K562 (cell line): Measurements from ENCODE around the gene HSDL2. TPM values are rescaled to one million over a fixed set of nuclear protein-coding genes. Genes with fewer than 3 reads are reported as not detected.

Experiments
- ARNT ChIP-seq, 2 experiments: fragments of 450-650 bp; IDR thresholded peaks; 2 replicates each; pipeline ENCODE4 v1.6.1; 2016; ENCODE audit warnings: mild to moderate bottlenecking in 1 of 2
- CHD2 ChIP-seq: IDR thresholded peaks from 2 replicates; pipeline ENCODE4 v1.6.1; 2011; ENCODE audit warnings: low read depth, low read length
- CREB3 ChIP-seq: fragments of 450-650 bp; conservative IDR thresholded peaks from 2 replicates; pipeline ENCODE4 v1.6.1; 2016; ENCODE audit warnings: missing genetic modification characterization, low read depth, mild to moderate bottlenecking, missing compliant biosample characterization, moderate library complexity
- DEAF1 ChIP-seq: fragments of 450-650 bp; formaldehyde crosslinking; IDR thresholded peaks from 2 replicates; pipeline ENCODE4 v1.4.0; 2020; ENCODE audit warnings: mild to moderate bottlenecking, moderate library complexity
- ERF ChIP-seq: fragments of 450-650 bp; formaldehyde crosslinking; IDR thresholded peaks from 2 replicates; pipeline ENCODE4 v1.4.0; 2020; ENCODE audit warnings: mild to moderate bottlenecking, mixed read lengths
- GATAD2B ChIP-seq: fragments of 450-650 bp; IDR thresholded peaks from 2 replicates; pipeline ENCODE4 v1.6.1; 2017; ENCODE audit warnings: mild to moderate bottlenecking, borderline replicate concordance
- MAX ChIP-seq: sonication (generic); formaldehyde crosslinking; IDR thresholded peaks from 2 replicates; pipeline ENCODE4 v1.9.0; 2022; ENCODE audit warnings: mild to moderate bottlenecking, missing genetic modification reagents
- MLLT1 ChIP-seq, 2 experiments: fragments of 450-650 bp; IDR thresholded peaks; 2 replicates each; pipeline ENCODE4 v1.6.1; 2016
- SNIP1 ChIP-seq: fragments of 450-650 bp; IDR thresholded peaks from 2 replicates; pipeline ENCODE4 v1.7.1; 2017; ENCODE audit warnings: low read depth, mild to moderate bottlenecking
- SNRNP70 ChIP-seq: fragments of 200-400 bp; formaldehyde crosslinking; optimal IDR thresholded peaks from 2 replicates; pipeline ENCODE3; 2017; ENCODE audit warnings: low read depth, low read length
- SRF ChIP-seq, 2 experiments: fragments of 250-450, 450-650 bp in 1 of 2; sonication (Bioruptor Pico) in 1 of 2; sonication (generic) in 1 of 2; formaldehyde crosslinking; IDR thresholded peaks; 2 replicates each; pipeline versions ENCODE4 v1.5.0 to v1.5.1; 2020 to 2022; ENCODE audit warnings: mild to moderate bottlenecking in 1 of 2, missing genetic modification reagents in 1 of 2
- TOE1 ChIP-seq, 2 experiments: fragments of 450-650 bp in 1 of 2; sonication (generic) in 1 of 2; formaldehyde crosslinking in 1 of 2; IDR thresholded peaks; 2 replicates each; pipeline versions ENCODE4 v1.7.1 to v1.8.0; 2016 to 2022; ENCODE audit warnings: borderline replicate concordance in 2 of 2, mild to moderate bottlenecking in 2 of 2, antibody characterized with exemption in 1 of 2, inconsistent platforms in 1 of 2, low read depth in 1 of 2, missing genetic modification reagents in 1 of 2, moderate library complexity in 1 of 2
- USF2 ChIP-seq: sonication (generic); formaldehyde crosslinking; IDR thresholded peaks from 2 replicates; pipeline ENCODE4 v1.5.0; 2020; ENCODE audit warnings: missing genetic modification reagents
- XRCC3 ChIP-seq: fragments of 450-650 bp; IDR thresholded peaks from 2 replicates; pipeline ENCODE4 v1.6.1; 2017; ENCODE audit warnings: mild to moderate bottlenecking, moderate library complexity
- ZBTB8A ChIP-seq: fragments of 450-650 bp; IDR thresholded peaks from 2 replicates; pipeline ENCODE4 v1.6.1; 2018; ENCODE audit warnings: mild to moderate bottlenecking, moderate library complexity; ENCODE audit not compliant: partially characterized antibody
- ZNF23 ChIP-seq: fragments of 250-450 bp; sonication (Bioruptor Pico); IDR thresholded peaks from 2 replicates; pipeline ENCODE4 v1.4.0; 2020; ENCODE audit warnings: mild to moderate bottlenecking
- ZNF280A ChIP-seq: fragments of 450-650 bp; IDR thresholded peaks from 2 replicates; pipeline ENCODE4 v1.6.1; 2018; ENCODE audit warnings: mild to moderate bottlenecking, low read depth; ENCODE audit not compliant: partially characterized antibody
- ZNF316 ChIP-seq: fragments of 450-650 bp; IDR thresholded peaks from 2 replicates; pipeline ENCODE4 v1.6.1; 2016
- ZNF764 ChIP-seq: fragments of 250-450 bp; sonication (Bioruptor Pico); IDR thresholded peaks from 2 replicates; pipeline ENCODE4 v1.4.0; 2020; ENCODE audit warnings: low read depth, mild to moderate bottlenecking, moderate library complexity
- polyA plus RNA-seq, 8 experiments: library from polyadenylated mRNA; depleted of rRNA in 4 of 8; stranded (reverse) in 5 of 8; unstranded in 3 of 8; fragments of >200 nt; fragmentation: Nextera tagmentation in 2 of 8; fragmentation: Illumina TruSeq in 1 of 8; extraction: Ambion mirVana in 2 of 8; extraction: Trizol in 1 of 8; gene quantifications; 2 replicates each; pipeline versions ENCODE4 v1.2.1 to v1.2.3, GENCODE V29; 2011 to 2014; ENCODE audit warnings: inconsistent platforms in 1 of 8, missing spikeins in 1 of 8
- total RNA-seq, 7 experiments: library from RNA; depleted of rRNA in 6 of 7; stranded (reverse); fragments of >200 nt in 6 of 7; fragmentation: Illumina TruSeq in 2 of 7; extraction: Trizol in 2 of 7; gene quantifications; 2 replicates each; pipeline versions ENCODE4 v1.2.1 to v1.2.3, GENCODE V29; 2011 to 2021; ENCODE audit warnings: low replicate concordance in 1 of 7

HSDL2 gene
- total and polyA plus RNA-seq, 9 of the 15 experiments (the other 6 are each of a cell fraction or from before 2014, with no cell fraction given), result 22.8 to 74.1 (median 35.6) TPM

GRCh38 chr9:112379177-112380101 lies 469 bp upstream of the HSDL2 start (continued):
- TF ChIP-seq SRF (CRISPR knock-in tag; IDR thresholded peaks at IDR 0.05) (peak in 1 of 2 experiments; percentile 39; a peak in 2 of 4 replicates), ZNF316 (peak; percentile 82), CHD2 (no peak), USF2 (CRISPR knock-in tag) (no peak), ZBTB8A (no peak), XRCC3 (no peak), CREB3 (0 out of 2 replicates have a peak, but pooled peaks have one; percentile 18), ERF (CRISPR knock-in tag) (peak; percentile 74; the same call in 1 of the 2 replicates), ZNF764 (CRISPR knock-in tag) (no peak), DEAF1 (0 out of 2 replicates have a peak, but pooled peaks have one; percentile 21), SNRNP70 (no peak), TOE1 (IDR thresholded peaks at IDR 0.05; ENCODE audit: borderline replicate concordance) (peak; percentile 78), TOE1 (CRISPR knock-in tag; IDR thresholded peaks at IDR 0.05; ENCODE audit: borderline replicate concordance, low read depth) (no peak), ZNF280A (no peak), ZNF23 (no peak), MAX (CRISPR knock-in tag) (peak; percentile 47; the same call in 1 of the 2 replicates), GATAD2B (0 out of 2 replicates have a peak, but pooled peaks have one; percentile 24), MLLT1 (IDR thresholded peaks at IDR 0.05) (peak; percentile 40 to 72; a peak in 2 of 4 replicates), ARNT (IDR thresholded peaks at IDR 0.05) (peak in 1 of 2 experiments; percentile 79; a peak in 2 of 4 replicates), SNIP1 (no peak)
